Gastrocnemius medialis (tissue), 4 donors: ENCODE results near the gene SHROOM4.

Source experiments
- POLR2A ChIP-seq, 2 donors: fragments of 450-650 bp; IDR thresholded peaks; one replicate each; pipeline ENCODE4 v1.6.1; 2017; ENCODE audit warnings: antibody characterized with exemption in 2 of 2, mild to moderate bottlenecking in 2 of 2, moderate library complexity in 2 of 2
- TF ChIP-seq, protein P1 (sequence below), 5 experiments: fragments of 450-650 bp in 3 of 5; fragments of 200-600 bp in 2 of 5; sonication (generic) in 2 of 5; IDR thresholded peaks in 4 of 5; conservative IDR thresholded peaks in 1 of 5; 1 replicate in 4 of 5; 2 replicates in 1 of 5; pipeline ENCODE4 v1.5.1; 2016 to 2019; ENCODE audit warnings: antibody characterized with exemption in 5 of 5, mild to moderate bottlenecking in 3 of 5, moderate library complexity in 3 of 5

DNA sequence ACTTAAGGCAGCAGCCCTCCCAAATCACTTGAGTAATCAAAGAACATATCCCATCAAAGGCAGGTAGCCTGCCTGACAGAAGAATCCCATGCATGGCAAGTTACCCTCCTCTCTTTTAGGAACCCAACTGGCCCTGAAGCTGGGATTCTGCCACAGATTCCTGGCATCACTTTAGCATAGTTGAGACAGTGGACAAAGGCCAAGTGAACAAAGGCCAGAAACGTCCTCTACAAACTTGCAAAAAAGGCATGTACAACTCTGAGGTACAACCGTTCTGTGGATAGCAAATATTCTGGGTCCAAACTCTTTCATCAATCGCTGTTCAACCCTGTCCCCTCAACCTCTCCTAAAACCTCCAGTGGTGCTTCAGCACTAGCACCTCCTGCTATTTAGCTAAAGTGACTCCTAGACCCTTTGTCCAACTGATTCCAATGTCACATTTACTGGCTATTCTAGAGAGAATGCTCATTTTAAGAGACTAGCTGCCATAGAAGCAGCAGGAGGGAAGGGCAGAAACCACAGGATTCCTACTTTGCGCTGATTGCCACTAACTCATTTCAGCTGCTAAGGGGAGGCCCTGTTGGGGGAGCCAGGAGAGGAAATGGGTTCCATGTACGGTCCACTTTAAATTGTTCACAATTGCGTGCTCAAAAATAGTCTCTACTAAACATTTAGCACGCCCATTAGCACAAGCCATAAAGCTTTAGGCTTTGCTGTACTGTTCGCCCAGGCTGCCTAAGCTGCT is 105.9 kb downstream of the SHROOM4 start:
- TF ChIP-seq, protein P1, sequence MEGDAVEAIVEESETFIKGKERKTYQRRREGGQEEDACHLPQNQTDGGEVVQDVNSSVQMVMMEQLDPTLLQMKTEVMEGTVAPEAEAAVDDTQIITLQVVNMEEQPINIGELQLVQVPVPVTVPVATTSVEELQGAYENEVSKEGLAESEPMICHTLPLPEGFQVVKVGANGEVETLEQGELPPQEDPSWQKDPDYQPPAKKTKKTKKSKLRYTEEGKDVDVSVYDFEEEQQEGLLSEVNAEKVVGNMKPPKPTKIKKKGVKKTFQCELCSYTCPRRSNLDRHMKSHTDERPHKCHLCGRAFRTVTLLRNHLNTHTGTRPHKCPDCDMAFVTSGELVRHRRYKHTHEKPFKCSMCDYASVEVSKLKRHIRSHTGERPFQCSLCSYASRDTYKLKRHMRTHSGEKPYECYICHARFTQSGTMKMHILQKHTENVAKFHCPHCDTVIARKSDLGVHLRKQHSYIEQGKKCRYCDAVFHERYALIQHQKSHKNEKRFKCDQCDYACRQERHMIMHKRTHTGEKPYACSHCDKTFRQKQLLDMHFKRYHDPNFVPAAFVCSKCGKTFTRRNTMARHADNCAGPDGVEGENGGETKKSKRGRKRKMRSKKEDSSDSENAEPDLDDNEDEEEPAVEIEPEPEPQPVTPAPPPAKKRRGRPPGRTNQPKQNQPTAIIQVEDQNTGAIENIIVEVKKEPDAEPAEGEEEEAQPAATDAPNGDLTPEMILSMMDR (IDR thresholded peaks at IDR 0.05 in 4 of 5, conservative IDR thresholded peaks at IDR 0.05 in 1 of 5), result no peak
- no peak for TF ChIP-seq POLR2A (IDR thresholded peaks at IDR 0.05)
